ENCODE data around the gene SLC22A31.

The SLC22A31 gene

DNA sequence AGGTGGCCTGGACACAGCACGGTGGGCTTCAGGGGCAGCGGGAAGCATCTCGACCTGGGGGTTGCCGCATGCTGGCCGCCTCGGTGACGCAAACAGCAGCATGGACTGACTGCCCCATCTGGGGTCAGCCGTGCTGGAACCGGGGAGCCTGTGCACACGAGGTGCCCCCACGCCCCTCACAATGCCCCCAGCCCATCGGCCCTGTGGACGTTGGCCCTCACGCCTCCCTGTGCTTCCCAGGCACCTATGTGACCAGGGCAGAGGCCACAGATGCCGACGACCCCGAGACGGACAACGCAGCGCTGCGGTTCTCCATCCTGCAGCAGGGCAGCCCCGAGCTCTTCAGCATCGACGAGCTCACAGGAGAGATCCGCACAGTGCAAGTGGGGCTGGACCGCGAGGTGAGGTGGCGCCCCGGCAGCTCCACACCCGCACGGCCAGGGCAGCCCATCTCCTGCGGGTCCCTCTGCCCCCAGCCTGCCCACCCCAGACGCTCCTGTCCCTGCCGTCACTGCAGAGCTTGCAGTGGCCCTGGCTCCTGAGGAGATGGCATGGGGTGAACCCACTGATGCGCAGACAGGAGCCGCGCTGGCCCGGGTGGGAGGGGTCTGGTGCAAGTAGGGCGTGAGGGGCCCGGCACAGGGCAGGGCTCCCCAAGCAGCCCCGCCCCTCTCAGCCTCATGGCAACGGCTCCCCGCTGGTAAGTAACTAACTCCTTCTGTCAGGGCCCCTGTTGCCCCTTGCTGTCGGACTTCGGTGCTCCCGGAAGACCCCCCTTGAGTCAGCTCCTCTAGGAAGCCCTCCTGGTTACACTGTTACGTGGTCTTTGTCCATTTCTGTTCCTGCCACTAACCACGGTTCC, 15.2 kb downstream of the SLC22A31 start:
- TF ChIP-seq EZH2phosphoT487 (IDR thresholded peaks at IDR 0.05; ENCODE audit: low read depth): no peak
- TF ChIP-seq, protein P1, sequence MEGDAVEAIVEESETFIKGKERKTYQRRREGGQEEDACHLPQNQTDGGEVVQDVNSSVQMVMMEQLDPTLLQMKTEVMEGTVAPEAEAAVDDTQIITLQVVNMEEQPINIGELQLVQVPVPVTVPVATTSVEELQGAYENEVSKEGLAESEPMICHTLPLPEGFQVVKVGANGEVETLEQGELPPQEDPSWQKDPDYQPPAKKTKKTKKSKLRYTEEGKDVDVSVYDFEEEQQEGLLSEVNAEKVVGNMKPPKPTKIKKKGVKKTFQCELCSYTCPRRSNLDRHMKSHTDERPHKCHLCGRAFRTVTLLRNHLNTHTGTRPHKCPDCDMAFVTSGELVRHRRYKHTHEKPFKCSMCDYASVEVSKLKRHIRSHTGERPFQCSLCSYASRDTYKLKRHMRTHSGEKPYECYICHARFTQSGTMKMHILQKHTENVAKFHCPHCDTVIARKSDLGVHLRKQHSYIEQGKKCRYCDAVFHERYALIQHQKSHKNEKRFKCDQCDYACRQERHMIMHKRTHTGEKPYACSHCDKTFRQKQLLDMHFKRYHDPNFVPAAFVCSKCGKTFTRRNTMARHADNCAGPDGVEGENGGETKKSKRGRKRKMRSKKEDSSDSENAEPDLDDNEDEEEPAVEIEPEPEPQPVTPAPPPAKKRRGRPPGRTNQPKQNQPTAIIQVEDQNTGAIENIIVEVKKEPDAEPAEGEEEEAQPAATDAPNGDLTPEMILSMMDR (IDR thresholded peaks at IDR 0.05; ENCODE audit: low read depth, low read length): no peak
- no peaks in the 10 kb centered on the region for H3K79me2 ChIP-seq (ENCODE audit: low read length)

DNA sequence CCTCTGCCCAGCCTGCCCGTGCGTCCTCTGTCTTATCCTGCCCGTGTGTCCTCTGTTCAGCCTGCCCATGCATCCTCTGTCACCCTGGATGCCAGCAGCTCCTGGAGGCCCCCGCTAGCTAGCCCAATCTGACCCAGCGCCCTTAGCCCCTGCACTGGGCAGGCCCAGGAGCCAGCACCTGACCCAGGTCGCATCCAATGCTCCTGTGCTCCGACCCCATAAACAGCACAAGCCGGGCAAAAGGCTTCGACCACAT, 15.7 kb downstream of the SLC22A31 start:
- H3K4me3 ChIP-seq (ENCODE audit: low read length): no peak overlapping the region
- no peaks in the 10 kb centered on the region for H3K27me3 ChIP-seq (ENCODE audit: low read depth, low read length)
- H3K27ac ChIP-seq (ENCODE audit: low read length): no peak overlapping the region
- no peaks in the 10 kb centered on the region for H3K9me3 ChIP-seq (ENCODE audit: insufficient read depth, low read length)
- no peaks in the 10 kb centered on the region for H4K20me1 ChIP-seq (ENCODE audit: insufficient read depth, low read length)
- H3K79me2 ChIP-seq (ENCODE audit: low read length): no peaks in the 10 kb centered on the region
- no peak overlapping the region for H3K4me2 ChIP-seq (ENCODE audit: low read length)
- TF ChIP-seq EZH2phosphoT487 (IDR thresholded peaks at IDR 0.05; ENCODE audit: low read depth): no peak
- TF ChIP-seq, protein P1 (IDR thresholded peaks at IDR 0.05; ENCODE audit: low read depth, low read length): no peak
- no peaks in the 10 kb centered on the region for H3K36me3 ChIP-seq (replicated peaks; ENCODE audit: low read depth, low read length)
- no peaks in the 10 kb centered on the region for H3K4me1 ChIP-seq (ENCODE audit: low read length)
- H2AFZ ChIP-seq (ENCODE audit: low read depth, low read length): no peak overlapping the region
- no peak overlapping the region for H3K9ac ChIP-seq (ENCODE audit: low read length)

More for the DNA sequence above, 15.2 kb downstream of the SLC22A31 start:
- Histone ChIP-seq H3K36me3 (replicated peaks; ENCODE audit: low read depth, low read length) (no peaks in the 10 kb centered on the region), H3K4me1 (ENCODE audit: low read length) (no peaks in the 10 kb centered on the region), H2AFZ (ENCODE audit: low read depth, low read length) (no peak overlapping the region), H3K27me3 (ENCODE audit: low read depth, low read length) (no peaks in the 10 kb centered on the region), H3K9me3 (ENCODE audit: insufficient read depth, low read length) (no peaks in the 10 kb centered on the region), H3K4me2 (ENCODE audit: low read length) (no peak overlapping the region), H4K20me1 (ENCODE audit: insufficient read depth, low read length) (no peaks in the 10 kb centered on the region), H3K27ac (ENCODE audit: low read length) (no peak overlapping the region), H3K4me3 (ENCODE audit: low read length) (no peak overlapping the region), H3K9ac (ENCODE audit: low read length) (no peak overlapping the region)

GRCh38 chr16:89183975-89184676, 16.2 kb downstream of the SLC22A31 start:
- no peak overlapping the region for H3K4me2 ChIP-seq (ENCODE audit: low read length)
- no peaks in the 10 kb centered on the region for H3K9me3 ChIP-seq (ENCODE audit: insufficient read depth, low read length)

GRCh38 chr16:89183463-89183862, 16.9 kb downstream of the SLC22A31 start:
- TF ChIP-seq, protein P1 (IDR thresholded peaks at IDR 0.05; ENCODE audit: low read depth, low read length): no peak
- no peak for TF ChIP-seq EZH2phosphoT487 (IDR thresholded peaks at IDR 0.05; ENCODE audit: low read depth)
- H3K4me2 ChIP-seq (ENCODE audit: low read length): no peak overlapping the region
- no peak overlapping the region for H3K4me3 ChIP-seq (ENCODE audit: low read length)
- H3K27ac ChIP-seq (ENCODE audit: low read length): no peak overlapping the region
- H3K4me1 ChIP-seq (ENCODE audit: low read length): no peaks in the 10 kb centered on the region
- no peaks in the 10 kb centered on the region for H3K36me3 ChIP-seq (replicated peaks; ENCODE audit: low read depth, low read length)
- no peak overlapping the region for H3K9ac ChIP-seq (ENCODE audit: low read length)
- no peaks in the 10 kb centered on the region for H3K9me3 ChIP-seq (ENCODE audit: insufficient read depth, low read length)
- H2AFZ ChIP-seq (ENCODE audit: low read depth, low read length): no peak overlapping the region
- H4K20me1 ChIP-seq (ENCODE audit: insufficient read depth, low read length): no peaks in the 10 kb centered on the region
- H3K27me3 ChIP-seq (ENCODE audit: low read depth, low read length): no peaks in the 10 kb centered on the region
- H3K79me2 ChIP-seq (ENCODE audit: low read length): no peaks in the 10 kb centered on the region

More at GRCh38 chr16:89183975-89184676, 16.2 kb downstream of the SLC22A31 start:
- Histone ChIP-seq H3K27me3 (ENCODE audit: low read depth, low read length) (no peaks in the 10 kb centered on the region), H3K9ac (ENCODE audit: low read length) (no peak overlapping the region), H3K27ac (ENCODE audit: low read length) (no peak overlapping the region), H3K79me2 (ENCODE audit: low read length) (no peaks in the 10 kb centered on the region), H3K4me1 (ENCODE audit: low read length) (no peaks in the 10 kb centered on the region), H3K4me3 (ENCODE audit: low read length) (no peak overlapping the region), H3K36me3 (replicated peaks; ENCODE audit: low read depth, low read length) (no peaks in the 10 kb centered on the region), H2AFZ (ENCODE audit: low read depth, low read length) (no peak overlapping the region), H4K20me1 (ENCODE audit: insufficient read depth, low read length) (no peaks in the 10 kb centered on the region)
- no peak for TF ChIP-seq EZH2phosphoT487 (IDR thresholded peaks at IDR 0.05; ENCODE audit: low read depth)
- TF ChIP-seq, protein P1 (IDR thresholded peaks at IDR 0.05; ENCODE audit: low read depth, low read length): no peak
